ENCODE data around the gene ANKMY2. TPM values are rescaled to one million over a fixed set of nuclear protein-coding genes. Genes with fewer than 3 reads are reported as not detected.

Gene ANKMY2
- total and polyA plus RNA-seq, 10 donors = 4.6 to 19.9 (median 11.4) TPM

- TF ChIP-seq CTCF (IDR thresholded peaks at IDR 0.05 in 8 of 11, conservative IDR thresholded peaks at IDR 0.05 in 3 of 11) = no peak
- no peak for TF ChIP-seq POLR2A (IDR thresholded peaks at IDR 0.05)
- TF ChIP-seq POLR2AphosphoS5 (IDR thresholded peaks at IDR 0.05) = no peak
- H3K27ac ChIP-seq = no peak overlapping the region
- no peak for DNase-seq
- 88 to 94% (median 89%) methylated on average over 7 of the region's 7 CpGs for WGBS, 5 donors
- intact Hi-C loops (cut with DNase I; ENCODE audit: low total_unique reads) = no loop called here
- H3K36me3 ChIP-seq = no peaks in the 10 kb centered on the region
- H3K4me1 ChIP-seq = peaks cover 10 to 41% (median 27%) of the 10 kb centered on the region in 6 donors
- H3K9me3 ChIP-seq = no peaks in the 10 kb centered on the region
- no peak overlapping the region for H3K4me3 ChIP-seq
- H3K27me3 ChIP-seq (replicated peaks in 1 of 7) = no peaks in the 10 kb centered on the region
Measured at GRCh38 chr7:16652240-16652583, 6.7 kb upstream of the ANKMY2 start.

GRCh38 chr7:16651396-16652239 is 6.1 kb upstream of the ANKMY2 start:
- TF ChIP-seq POLR2A (IDR thresholded peaks at IDR 0.05) (no peak), POLR2AphosphoS5 (IDR thresholded peaks at IDR 0.05) (no peak), CTCF (IDR thresholded peaks at IDR 0.05 in 8 of 11, conservative IDR thresholded peaks at IDR 0.05 in 3 of 11) (no peak)
- intact Hi-C loops (cut with DNase I; ENCODE audit: low total_unique reads) = no loop called here
- no peaks in the 10 kb centered on the region for H3K9me3 ChIP-seq
- no peaks in the 10 kb centered on the region for H3K27me3 ChIP-seq (replicated peaks in 1 of 7)
- WGBS, 5 donors = 45 to 59% (median 53%) methylated on average over 9 of the region's 9 CpGs
- no peak overlapping the region for H3K27ac ChIP-seq
- H3K4me1 ChIP-seq = peaks cover 13 to 47% (median 33%) of the 10 kb centered on the region in 6 donors
- H3K4me3 ChIP-seq = no peak overlapping the region
- H3K36me3 ChIP-seq = no peaks in the 10 kb centered on the region
- no peak for DNase-seq

- WGBS, 5 donors = 91 to 99% (median 96%) methylated on average over 2 of the region's 2 CpGs
- no peak overlapping the region for H3K27ac ChIP-seq
- H3K4me1 ChIP-seq = peaks cover 13 to 50% (median 35%) of the 10 kb centered on the region in 6 donors
- intact Hi-C loops (cut with DNase I; ENCODE audit: low total_unique reads) = no loop called here
- no peak overlapping the region for H3K4me3 ChIP-seq
- no peaks in the 10 kb centered on the region for H3K9me3 ChIP-seq
- TF ChIP-seq POLR2AphosphoS5 (IDR thresholded peaks at IDR 0.05) (no peak), CTCF (IDR thresholded peaks at IDR 0.05 in 8 of 11, conservative IDR thresholded peaks at IDR 0.05 in 3 of 11) (no peak), POLR2A (IDR thresholded peaks at IDR 0.05) (no peak)
- no peak for DNase-seq
- no peaks in the 10 kb centered on the region for H3K36me3 ChIP-seq
- no peaks in the 10 kb centered on the region for H3K27me3 ChIP-seq (replicated peaks in 1 of 7)
Measured at GRCh38 chr7:16650266-16650665, 4.7 kb upstream of the ANKMY2 start.

GRCh38 chr7:16649196-16649595 is 3.6 kb upstream of the ANKMY2 start:
- TF ChIP-seq POLR2A (IDR thresholded peaks at IDR 0.05) = no peak
- H3K4me3 ChIP-seq = no peak overlapping the region
- intact Hi-C loops (cut with DNase I; ENCODE audit: low total_unique reads) = no loop called here

More at GRCh38 chr7:16649196-16649595, 3.6 kb upstream of the ANKMY2 start:
- DNase-seq = no peak
- no peak overlapping the region for H3K27ac ChIP-seq
- 89 to 100% (median 97%) methylated on average over 1 of the region's 1 CpG for WGBS, 5 donors
- peaks cover 15 to 56% (median 39%) of the 10 kb centered on the region in 6 donors for H3K4me1 ChIP-seq
- H3K27me3 ChIP-seq (replicated peaks in 1 of 7) = no peaks in the 10 kb centered on the region
- no peaks in the 10 kb centered on the region for H3K36me3 ChIP-seq
- H3K9me3 ChIP-seq = no peaks in the 10 kb centered on the region

Data from spleen (tissue), 11 donors.